MM.1S (cell line): ENCODE data around the gene LYPD3.

Experiments used
- EZH2 ChIP-seq: fragments of 300-600 bp; sonication (generic); optimal IDR thresholded peaks from 2 replicates; pipeline ENCODE3; 2017; ENCODE audit warnings: low read depth, mild to moderate bottlenecking, antibody characterized with exemption, low read length, mixed read lengths
- TF ChIP-seq, protein P1 (sequence below): fragments of 300-600 bp; sonication (generic); IDR thresholded peaks from 2 replicates; pipeline ENCODE4 v1.5.1; 2016; ENCODE audit warnings: antibody characterized with exemption, low read length, mixed read lengths

DNA sequence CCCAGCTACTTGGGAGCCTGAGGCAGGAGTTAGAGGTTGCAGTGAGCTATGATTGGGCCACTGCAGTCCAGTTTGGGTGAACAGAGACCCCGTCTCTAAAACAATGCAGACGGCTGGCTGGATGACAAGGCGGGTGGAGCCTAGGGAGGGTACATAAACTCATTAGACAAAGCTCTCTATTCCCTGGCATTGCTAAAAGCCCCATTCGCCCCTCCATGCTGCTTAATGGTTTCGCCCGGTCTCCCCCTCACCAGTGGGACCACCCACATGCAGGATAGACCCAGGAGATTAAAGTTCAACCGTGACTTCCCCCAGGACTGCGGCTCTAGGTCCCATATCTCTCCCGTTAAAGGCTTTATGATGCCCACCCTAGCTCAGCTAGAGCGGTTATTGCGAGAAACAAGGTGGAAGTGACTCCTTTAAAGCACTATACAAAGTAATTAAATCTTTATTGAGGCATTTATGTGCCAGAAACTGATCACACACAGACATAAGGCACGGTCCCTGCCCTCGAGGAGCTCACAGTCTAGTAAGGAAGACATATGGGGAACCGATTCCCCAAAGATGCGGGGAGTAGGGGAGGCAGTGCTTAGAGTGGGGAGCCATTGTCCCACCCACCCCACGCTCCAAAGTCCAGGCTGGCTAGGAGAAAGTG is 4.9 kb downstream of the LYPD3 start:
- TF ChIP-seq, protein P1, sequence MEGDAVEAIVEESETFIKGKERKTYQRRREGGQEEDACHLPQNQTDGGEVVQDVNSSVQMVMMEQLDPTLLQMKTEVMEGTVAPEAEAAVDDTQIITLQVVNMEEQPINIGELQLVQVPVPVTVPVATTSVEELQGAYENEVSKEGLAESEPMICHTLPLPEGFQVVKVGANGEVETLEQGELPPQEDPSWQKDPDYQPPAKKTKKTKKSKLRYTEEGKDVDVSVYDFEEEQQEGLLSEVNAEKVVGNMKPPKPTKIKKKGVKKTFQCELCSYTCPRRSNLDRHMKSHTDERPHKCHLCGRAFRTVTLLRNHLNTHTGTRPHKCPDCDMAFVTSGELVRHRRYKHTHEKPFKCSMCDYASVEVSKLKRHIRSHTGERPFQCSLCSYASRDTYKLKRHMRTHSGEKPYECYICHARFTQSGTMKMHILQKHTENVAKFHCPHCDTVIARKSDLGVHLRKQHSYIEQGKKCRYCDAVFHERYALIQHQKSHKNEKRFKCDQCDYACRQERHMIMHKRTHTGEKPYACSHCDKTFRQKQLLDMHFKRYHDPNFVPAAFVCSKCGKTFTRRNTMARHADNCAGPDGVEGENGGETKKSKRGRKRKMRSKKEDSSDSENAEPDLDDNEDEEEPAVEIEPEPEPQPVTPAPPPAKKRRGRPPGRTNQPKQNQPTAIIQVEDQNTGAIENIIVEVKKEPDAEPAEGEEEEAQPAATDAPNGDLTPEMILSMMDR, result no peak
- TF ChIP-seq EZH2, result no peak
